ENCODE results near the gene DNM2.

Gene DNM2

GRCh38 chr19:10683582-10683981 is 34.3 kb upstream of the DNM2 start:
- DNase-seq = no peak
- CTCF ChIA-PET = no interaction called here
- Mint-ChIP-seq H3K27ac (no peak overlapping the region), H3K27me3 (peaks cover 3% of the 10 kb centered on the region), H3K4me1 (no peaks in the 10 kb centered on the region), H3K36me3 (peaks cover 48% of the 10 kb centered on the region), H3K4me3 (no peak overlapping the region), H3K9me3 (no peaks in the 10 kb centered on the region)

GRCh38 chr19:10685210-10685609 is 32.7 kb upstream of the DNM2 start:
- H3K27me3 Mint-ChIP-seq = peaks cover 3% of the 10 kb centered on the region
- CTCF ChIA-PET = interaction anchor here (1.1 kb wide), 1 partner anchor 14 kb away, joined by 4 read pairs; no protein-coding TSS in a partner anchor
- H3K4me3 Mint-ChIP-seq = no peak overlapping the region
- DNase-seq = no peak
- no peaks in the 10 kb centered on the region for H3K4me1 Mint-ChIP-seq
- H3K27ac Mint-ChIP-seq = no peak overlapping the region
- H3K9me3 Mint-ChIP-seq = no peaks in the 10 kb centered on the region
- H3K36me3 Mint-ChIP-seq = peaks cover 51% of the 10 kb centered on the region

GRCh38 chr19:10686193-10686592 is 31.7 kb upstream of the DNM2 start:
- H3K36me3 Mint-ChIP-seq = peaks cover 49% of the 10 kb centered on the region
- CTCF ChIA-PET = no interaction called here
- DNase-seq = no peak
- no peaks in the 10 kb centered on the region for H3K9me3 Mint-ChIP-seq
- no peaks in the 10 kb centered on the region for H3K4me1 Mint-ChIP-seq
- no peak overlapping the region for H3K4me3 Mint-ChIP-seq
- peaks cover 3% of the 10 kb centered on the region for H3K27me3 Mint-ChIP-seq
- H3K27ac Mint-ChIP-seq = no peak overlapping the region

- CTCF ChIA-PET = no interaction called here
- peaks cover 3% of the 10 kb centered on the region for H3K27me3 Mint-ChIP-seq
- H3K4me1 Mint-ChIP-seq = no peaks in the 10 kb centered on the region
- no peak overlapping the region for H3K4me3 Mint-ChIP-seq
- peaks cover 51% of the 10 kb centered on the region for H3K36me3 Mint-ChIP-seq
- H3K27ac Mint-ChIP-seq = no peak overlapping the region
- H3K9me3 Mint-ChIP-seq = no peaks in the 10 kb centered on the region
- no peak for DNase-seq
Observed at GRCh38 chr19:10686661-10687517, 31.0 kb upstream of the DNM2 start.

GRCh38 chr19:10687518-10688288 is 30.2 kb upstream of the DNM2 start:
- Mint-ChIP-seq H3K4me3 (no peak overlapping the region), H3K27ac (no peak overlapping the region), H3K27me3 (peaks cover 3% of the 10 kb centered on the region), H3K36me3 (peaks cover 56% of the 10 kb centered on the region), H3K9me3 (no peaks in the 10 kb centered on the region), H3K4me1 (no peaks in the 10 kb centered on the region)
- CTCF ChIA-PET = no interaction called here
- no peak for DNase-seq

GRCh38 chr19:10688545-10689280 is 29.2 kb upstream of the DNM2 start:
- no peak for DNase-seq
- Mint-ChIP-seq H3K27me3 (peaks cover 3% of the 10 kb centered on the region), H3K9me3 (no peaks in the 10 kb centered on the region), H3K4me3 (no peak overlapping the region), H3K36me3 (peaks cover 53% of the 10 kb centered on the region), H3K27ac (no peak overlapping the region), H3K4me1 (no peaks in the 10 kb centered on the region)
- CTCF ChIA-PET = interaction anchor here (0.6 to 1.1 kb wide), 2 partner anchors 24 to 211 kb away, joined by 3 read pairs; no protein-coding TSS in a partner anchor

- no peak for DNase-seq
- no peaks in the 10 kb centered on the region for H3K9me3 Mint-ChIP-seq
- H3K36me3 Mint-ChIP-seq = peaks cover 44% of the 10 kb centered on the region
- no peak overlapping the region for H3K27ac Mint-ChIP-seq
- CTCF ChIA-PET = interaction anchor here (0.7 kb wide), 1 partner anchor 9 kb away, joined by 3 read pairs; no protein-coding TSS in a partner anchor
- peaks cover 12% of the 10 kb centered on the region for H3K27me3 Mint-ChIP-seq
- no peak overlapping the region for H3K4me3 Mint-ChIP-seq
- H3K4me1 Mint-ChIP-seq = peaks cover 8% of the 10 kb centered on the region
Observed at GRCh38 chr19:10690341-10690781, 27.5 kb upstream of the DNM2 start.

GRCh38 chr19:10691178-10691881 is 26.5 kb upstream of the DNM2 start:
- DNase-seq = no peak
- H3K27ac Mint-ChIP-seq = no peak overlapping the region
- no peaks in the 10 kb centered on the region for H3K9me3 Mint-ChIP-seq
- peaks cover 22% of the 10 kb centered on the region for H3K27me3 Mint-ChIP-seq
- CTCF ChIA-PET = interaction anchor here (2.8 kb wide), 1 partner anchor 111 kb away, joined by 10 read pairs; no protein-coding TSS in a partner anchor
- peaks cover 47% of the 10 kb centered on the region for H3K36me3 Mint-ChIP-seq
- H3K4me1 Mint-ChIP-seq = peaks cover 16% of the 10 kb centered on the region
- H3K4me3 Mint-ChIP-seq = no peak overlapping the region

- H3K4me3 Mint-ChIP-seq = no peak overlapping the region
- DNase-seq = no peak
Observed at GRCh38 chr19:10691883-10692282, 26.0 kb upstream of the DNM2 start.

GRCh38 chr19:10692673-10693264 is 25.1 kb upstream of the DNM2 start:
- peaks cover 16% of the 10 kb centered on the region for H3K4me1 Mint-ChIP-seq
- peaks cover 36% of the 10 kb centered on the region for H3K27me3 Mint-ChIP-seq
- H3K27ac Mint-ChIP-seq = no peak overlapping the region
- H3K36me3 Mint-ChIP-seq = peaks cover 39% of the 10 kb centered on the region
- no peaks in the 10 kb centered on the region for H3K9me3 Mint-ChIP-seq
- CTCF ChIA-PET = interaction anchor here (1.5 to 2.8 kb wide), 2 partner anchors 11 to 112 kb away, joined by 4 to 10 read pairs; no protein-coding TSS in a partner anchor
- no peak overlapping the region for H3K4me3 Mint-ChIP-seq
- no peak for DNase-seq

More at GRCh38 chr19:10691883-10692282, 26.0 kb upstream of the DNM2 start:
- no peak overlapping the region for H3K27ac Mint-ChIP-seq
- CTCF ChIA-PET = interaction anchor here (1.5 to 2.8 kb wide), 2 partner anchors 10 to 111 kb away, joined by 4 to 10 read pairs; no protein-coding TSS in a partner anchor
- peaks cover 16% of the 10 kb centered on the region for H3K4me1 Mint-ChIP-seq
- H3K9me3 Mint-ChIP-seq = no peaks in the 10 kb centered on the region
- peaks cover 27% of the 10 kb centered on the region for H3K27me3 Mint-ChIP-seq
- H3K36me3 Mint-ChIP-seq = peaks cover 45% of the 10 kb centered on the region

- no peak overlapping the region for H3K27ac Mint-ChIP-seq
- CTCF ChIA-PET = interaction anchor here (1.2 kb wide), 1 partner anchor 23 kb away, joined by 3 read pairs; the partner anchor contains the start of gene DNM2
- H3K4me3 Mint-ChIP-seq = peak overlapping the region; percentile 68
Observed at GRCh38 chr19:10694706-10695307, 23.1 kb upstream of the DNM2 start.

GRCh38 chr19:10695401-10696398 is 22.2 kb upstream of the DNM2 start:
- no peak overlapping the region for H3K27ac Mint-ChIP-seq
- CTCF ChIA-PET = interaction anchor here (1.2 to 9.1 kb wide), 2 partner anchors 22 to 114 kb away, joined by 3 to 156 read pairs; partner anchors contain the start of gene DNM2

More at GRCh38 chr19:10694706-10695307, 23.1 kb upstream of the DNM2 start:
- H3K4me1 Mint-ChIP-seq = peaks cover 16% of the 10 kb centered on the region
- peaks cover 34% of the 10 kb centered on the region for H3K27me3 Mint-ChIP-seq
- no peak for DNase-seq
- H3K9me3 Mint-ChIP-seq = no peaks in the 10 kb centered on the region
- peaks cover 26% of the 10 kb centered on the region for H3K36me3 Mint-ChIP-seq

More at GRCh38 chr19:10695401-10696398, 22.2 kb upstream of the DNM2 start:
- Mint-ChIP-seq H3K4me3 (peak overlapping the region; percentile 68), H3K36me3 (peaks cover 18% of the 10 kb centered on the region), H3K27me3 (peaks cover 34% of the 10 kb centered on the region), H3K4me1 (peaks cover 16% of the 10 kb centered on the region), H3K9me3 (no peaks in the 10 kb centered on the region)
- peak; percentile 96 for DNase-seq
